HepG2 (cell line): ENCODE measurements around the gene RAP1GAP2. TPM values are rescaled to one million over a fixed set of nuclear protein-coding genes. Genes with fewer than 3 reads are reported as not detected.

Experiments
- ATAC-seq: fragments of 200-7000 bp; cut with Tn5 transposase; 3 replicates; pipeline ENCODE4 v1.9.1; 2020; ENCODE audit warnings: mild to moderate bottlenecking, moderate library complexity
- BruUV-seq: library from RNA; stranded (reverse); fragments of 400-500 nt; replicated peaks from 2 replicates; lab custom pipeline; 2021; lab: Mats Ljungman, UMichigan
- CTCF ChIA-PET: fragments of 300-600 bp; formaldehyde crosslinking; extraction: SDS; loops from one replicate; lab custom pipeline; 2021; ENCODE audit warnings: low total read pairs, inconsistent platforms, low intra/inter-chr PET ratio; lab: Yijun Ruan, JAX
- POLR2A ChIA-PET: fragments of 350-600 bp; sonication (Branson Sonifier 250); formaldehyde crosslinking; loops from one replicate; lab custom pipeline; 2020; ENCODE audit warnings: antibody characterized with exemption, inconsistent platforms; lab: Yijun Ruan, JAX
- DNase-seq: peaks from one replicate; pipeline ENCODE4 v3.0.0-alpha.2; 2015; ENCODE audit warnings: low spot score
- FAIRE-seq: peaks from 3 replicates; lab custom pipeline; 2011; peaks lifted over from hg19 to GRCh38; lab: Jason Lieb, UNC
- H2AFZ ChIP-seq: one replicate; pipeline ENCODE4 v1.6.1; 2011; ENCODE audit warnings: low read length, inconsistent platforms
- H3K27ac ChIP-seq: fragments of 300-600 bp; 3 replicates; pipeline ENCODE4 v1.8.0; 2011; ENCODE audit warnings: mixed run types, mild to moderate bottlenecking, mixed read lengths, low read length, inconsistent platforms; ENCODE audit not compliant: insufficient read depth; ENCODE audit errors: extremely low read length
- H3K27me3 ChIP-seq, 2 experiments: fragments of 200-600 bp in 1 of 2; 2 replicates in 1 of 2; 3 replicates in 1 of 2; pipeline versions ENCODE4 v1.6.0 to v1.8.0; 2011; ENCODE audit warnings: low read length in 2 of 2, mild to moderate bottlenecking in 2 of 2, moderate library complexity in 2 of 2, inconsistent platforms in 1 of 2; ENCODE audit not compliant: insufficient read depth in 2 of 2, control insufficient read depth in 1 of 2
- H3K36me3 ChIP-seq, 2 experiments: fragments of 200-600 bp in 1 of 2; replicated peaks in 1 of 2; 2 replicates in 1 of 2; 3 replicates in 1 of 2; pipeline versions ENCODE4 v1.5.1 to v1.8.0; 2011; ENCODE audit warnings: low read length in 2 of 2, inconsistent platforms in 1 of 2; ENCODE audit not compliant: insufficient read depth in 2 of 2, control insufficient read depth in 1 of 2
- H3K4me1 ChIP-seq: 2 replicates; pipeline ENCODE4 v1.5.1; 2012; ENCODE audit warnings: low read length, inconsistent platforms; ENCODE audit not compliant: insufficient read depth
- H3K4me2 ChIP-seq: 2 replicates; pipeline ENCODE4 v1.6.0; 2011; ENCODE audit warnings: low read depth, low read length, inconsistent platforms
- H3K4me3 ChIP-seq, 3 experiments: fragments of 200-600 bp in 1 of 3; sonication (generic), shearing (Covaris generic) in 1 of 3; replicated peaks in 1 of 3; 2 replicates each; pipeline ENCODE4 v1.5.1; 2011 to 2016; ENCODE audit warnings: low read length in 3 of 3, inconsistent platforms in 2 of 3, low read depth in 2 of 3, mild to moderate bottlenecking in 2 of 3, control low read depth in 1 of 3, mixed read lengths in 1 of 3; ENCODE audit not compliant: insufficient read depth in 1 of 3
- H3K79me2 ChIP-seq: one replicate; pipeline ENCODE4 v1.6.1; 2011; ENCODE audit warnings: low read length, inconsistent platforms; ENCODE audit not compliant: insufficient read depth
- H3K9ac ChIP-seq: 2 replicates; pipeline ENCODE4 v1.6.0; 2011; ENCODE audit warnings: mild to moderate bottlenecking, low read depth, low read length, inconsistent platforms; ENCODE audit not compliant: insufficient read depth
- H3K9me3 ChIP-seq: 2 replicates; pipeline ENCODE4 v1.5.1; 2012; ENCODE audit warnings: mild to moderate bottlenecking, low read length
- H4K20me1 ChIP-seq: 2 replicates; pipeline ENCODE4 v1.6.0; 2011; ENCODE audit warnings: inconsistent platforms, mild to moderate bottlenecking, low read length, moderate library complexity; ENCODE audit not compliant: insufficient read depth
- CREM ChIP-seq, 2 experiments: sonication (generic) in 1 of 2; formaldehyde crosslinking in 1 of 2; IDR thresholded peaks; 2 replicates each; pipeline versions ENCODE4 v1.4.0 to v1.6.1; 2016 to 2020; ENCODE audit warnings: antibody characterized with exemption in 1 of 2, mild to moderate bottlenecking in 1 of 2, missing genetic modification reagents in 1 of 2
- ELF1 ChIP-seq: sonication (generic); formaldehyde crosslinking; IDR thresholded peaks from 2 replicates; pipeline ENCODE4 v1.4.0; 2020; ENCODE audit warnings: missing genetic modification reagents
- FOXO1 ChIP-seq: sonication (generic); formaldehyde crosslinking; IDR thresholded peaks from 2 replicates; pipeline ENCODE4 v1.4.0; 2020; ENCODE audit warnings: missing genetic modification reagents
- KDM5B ChIP-seq: sonication (generic); formaldehyde crosslinking; IDR thresholded peaks from 2 replicates; pipeline ENCODE4 v1.4.0; 2020; ENCODE audit warnings: missing genetic modification reagents, mild to moderate bottlenecking, borderline replicate concordance
- MYPOP ChIP-seq: sonication (generic); formaldehyde crosslinking; IDR thresholded peaks from 2 replicates; pipeline ENCODE4 v1.8.1; 2023; ENCODE audit warnings: mild to moderate bottlenecking, moderate library complexity, missing genetic modification reagents
- SALL2 ChIP-seq: sonication (generic); formaldehyde crosslinking; IDR thresholded peaks from 2 replicates; pipeline ENCODE4 v1.8.1; 2023; ENCODE audit warnings: mild to moderate bottlenecking, missing genetic modification reagents, inconsistent platforms
- TP53 ChIP-seq: sonication (generic); formaldehyde crosslinking; conservative IDR thresholded peaks from 2 replicates; pipeline ENCODE4 v1.4.0; 2020; ENCODE audit warnings: missing genetic modification reagents
- UBTF ChIP-seq: sonication (generic); formaldehyde crosslinking; IDR thresholded peaks from 2 replicates; pipeline ENCODE4 v1.4.0; 2020; ENCODE audit warnings: mild to moderate bottlenecking, missing genetic modification reagents
- ZFP36L2 ChIP-seq: sonication (generic); formaldehyde crosslinking; IDR thresholded peaks from 2 replicates; pipeline ENCODE4 v1.4.0; 2020; ENCODE audit warnings: missing genetic modification reagents
- ZNF10 ChIP-seq: sonication (generic); formaldehyde crosslinking; IDR thresholded peaks from 2 replicates; pipeline ENCODE4 v1.4.0; 2020; ENCODE audit warnings: mild to moderate bottlenecking, low read depth, missing genetic modification reagents, borderline replicate concordance
- ZNF18 ChIP-seq: sonication (generic); formaldehyde crosslinking; IDR thresholded peaks from 2 replicates; pipeline ENCODE4 v1.8.0; 2022; ENCODE audit warnings: mild to moderate bottlenecking, missing genetic modification reagents; ENCODE audit not compliant: insufficient replicate concordance
- ZNF687 ChIP-seq: sonication (generic); formaldehyde crosslinking; IDR thresholded peaks from 2 replicates; pipeline ENCODE4 v1.5.1; 2020; ENCODE audit warnings: mild to moderate bottlenecking, missing genetic modification reagents, moderate library complexity
- WGBS: methylation state at CpG from one replicate; pipeline ENCODE4 v1.1.6; 2017; ENCODE audit warnings: low lambda C conversion rate; 5-methylcytosine and 5-hydroxymethylcytosine counted together
- in situ Hi-C: cut with HindIII; loops from 2 replicates; pipeline ENCODE4 v1.10.0; 2017; ENCODE audit warnings: low pct_unique_long_range_greater_than_20kb; ENCODE audit not compliant: extremely low pct_ligation_motif_present
- intact Hi-C: fragments of 100-400 bp; cut with micrococcal nuclease; formaldehyde crosslinking; loops from one replicate; pipeline ENCODE4 v1.10.0; 2022; ENCODE audit not compliant: unreplicated experiment
- polyA plus RNA-seq, 8 experiments: library from polyadenylated mRNA; depleted of rRNA in 3 of 8; stranded (reverse) in 7 of 8; unstranded in 1 of 8; fragments of >200 nt; fragmentation: Illumina TruSeq in 4 of 8; extraction: Trizol in 4 of 8; gene quantifications; 2 replicates each; pipeline versions ENCODE4 v1.2.1 to v1.2.3, GENCODE V29; 2011 to 2016; ENCODE audit warnings: low read depth in 4 of 8, missing spikeins in 1 of 8, mixed read lengths in 1 of 8; ENCODE audit not compliant: insufficient read depth in 1 of 8
- total RNA-seq, 5 experiments: library from RNA; depleted of rRNA; stranded (reverse); fragments of >200 nt; fragmentation: Illumina TruSeq; extraction: Trizol; gene quantifications; 2 replicates each; pipeline ENCODE4 v1.2.3, GENCODE V29; 2016; ENCODE audit warnings: low read depth in 1 of 5

Gene RAP1GAP2
- total and polyA plus RNA-seq, 2 of the 13 experiments (the other 11 are each of a cell fraction or from before 2014, with no cell fraction given), result 10.9 to 12.0 TPM

- H3K9ac ChIP-seq, result 0 out of 2 replicates have a peak overlapping the region, but pooled peaks have one; percentile 22
- no peaks in the 10 kb centered on the region for H3K36me3 ChIP-seq
- H3K4me2 ChIP-seq, result peak overlapping the region; percentile 92
- H3K79me2 ChIP-seq, result no peaks in the 10 kb centered on the region
- H3K27ac ChIP-seq, result no peak overlapping the region
- FAIRE-seq (no peak), DNase-seq (no peak), ATAC-seq (peak; percentile 49; the same call in 2 of the 3 replicates)
- in situ Hi-C loops (loop anchor here (5.0 to 10.0 kb wide), 2 partner anchors 73 to 160 kb away; no protein-coding TSS in a partner anchor), intact Hi-C loops (loop anchor here (2.0 kb wide), 1 partner anchor 32 kb away; no protein-coding TSS in a partner anchor)
- H3K4me1 ChIP-seq, result peaks cover 28% of the 10 kb centered on the region
- ChIA-PET POLR2A (interaction anchor here (1.4 to 2.0 kb wide), 3 partner anchors 14 to 106 kb away, joined by 4 to 7 read pairs (median 5); no protein-coding TSS in a partner anchor), CTCF (no interaction called here)
- H3K9me3 ChIP-seq, result no peaks in the 10 kb centered on the region
- no TSS peak for BruUV-seq
- no peaks in the 10 kb centered on the region for H4K20me1 ChIP-seq
- peak overlapping the region; percentile 58 to 73 (median 61) for H3K4me3 ChIP-seq
- WGBS, result 4% methylated on average over 19 of the region's 46 CpGs
- peaks cover 2 to 14% of the 10 kb centered on the region in 2 experiments; a peak in 4 of 5 replicates for H3K27me3 ChIP-seq
- no peak overlapping the region for H2AFZ ChIP-seq
- TF ChIP-seq CREM (IDR thresholded peaks at IDR 0.05), result no peak
- TF ChIP-seq CREM (CRISPR knock-in tag; IDR thresholded peaks at IDR 0.05), result no peak
- TF ChIP-seq ZFP36L2 (CRISPR knock-in tag), result no peak
- TF ChIP-seq SALL2 (CRISPR knock-in tag), result no peak
- no peak for TF ChIP-seq TP53
- TF ChIP-seq ZNF687, result peak; percentile 41; the same call in 1 of the 2 replicates
- TF ChIP-seq ZNF10, result no peak
- TF ChIP-seq ZNF18 (CRISPR knock-in tag), result peak; percentile 41
- no peak for TF ChIP-seq MYPOP (CRISPR knock-in tag)
- TF ChIP-seq UBTF (CRISPR knock-in tag), result peak; percentile 45; the same call in 1 of the 2 replicates
- no peak for TF ChIP-seq FOXO1
- peak; percentile 37; the same call in 1 of the 2 replicates for TF ChIP-seq KDM5B (CRISPR knock-in tag)
- TF ChIP-seq ELF1 (CRISPR knock-in tag), result no peak
These were observed 58.2 kb downstream of the RAP1GAP2 start for GRCh38 chr17:2854143-2855055.
